Nephron progenitor cell (in vitro differentiated cells): ENCODE results near the gene PPRC1.

Experiments used
- DNase-seq: peaks from one replicate; pipeline ENCODE4 v3.0.0; 2021
- H3K27ac Mint-ChIP-seq: 2 replicates; pipeline ENCODE4 v1.8.0; 2021; ENCODE audit warnings: mild to moderate bottlenecking, moderate library complexity, mixed read lengths
- H3K27me3 Mint-ChIP-seq: 2 replicates; pipeline ENCODE4 v1.8.0; 2021; ENCODE audit warnings: mild to moderate bottlenecking, low read depth, mixed read lengths; ENCODE audit not compliant: poor library complexity
- H3K36me3 Mint-ChIP-seq: 2 replicates; pipeline ENCODE4 v1.8.0; 2021; ENCODE audit warnings: low read depth, mixed read lengths
- H3K4me1 Mint-ChIP-seq: 2 replicates; pipeline ENCODE4 v1.8.0; 2021; ENCODE audit warnings: mixed read lengths
- H3K4me3 Mint-ChIP-seq: 2 replicates; pipeline ENCODE4 v1.8.0; 2021; ENCODE audit warnings: mild to moderate bottlenecking, moderate library complexity, mixed read lengths
- H3K9me3 Mint-ChIP-seq: 2 replicates; pipeline ENCODE4 v1.8.0; 2021; ENCODE audit warnings: mild to moderate bottlenecking, moderate library complexity, mixed read lengths
- CTCF ChIP-seq: fragments of 200-600 bp; sonication (generic); IDR thresholded peaks from 2 replicates; pipeline ENCODE4 v1.5.0; 2021; ENCODE audit warnings: antibody characterized with exemption

The PPRC1 gene

GRCh38 chr10:102120991-102121738, 11.7 kb upstream of the PPRC1 start:
- H3K36me3 Mint-ChIP-seq = no peaks in the 10 kb centered on the region

GRCh38 chr10:102121739-102122372, 11.0 kb upstream of the PPRC1 start:
- Mint-ChIP-seq H3K9me3 (no peaks in the 10 kb centered on the region), H3K4me3 (peak overlapping the region; percentile 91)
- peak; percentile 37 for DNase-seq

More at GRCh38 chr10:102120991-102121738, 11.7 kb upstream of the PPRC1 start:
- Mint-ChIP-seq H3K27me3 (no peaks in the 10 kb centered on the region), H3K4me3 (peak overlapping the region; percentile 91), H3K9me3 (no peaks in the 10 kb centered on the region), H3K27ac (peak overlapping the region; percentile 99), H3K4me1 (peaks cover 59% of the 10 kb centered on the region)
- no peak for TF ChIP-seq CTCF
- peak; percentile 73 for DNase-seq

GRCh38 chr10:102122450-102122849, 10.4 kb upstream of the PPRC1 start:
- Mint-ChIP-seq H3K4me3 (peak overlapping the region; percentile 91), H3K4me1 (peaks cover 47% of the 10 kb centered on the region), H3K9me3 (no peaks in the 10 kb centered on the region), H3K27ac (peak overlapping the region; percentile 99), H3K36me3 (no peaks in the 10 kb centered on the region), H3K27me3 (peaks cover 4% of the 10 kb centered on the region)
- no peak for TF ChIP-seq CTCF
- no peak for DNase-seq

More at GRCh38 chr10:102121739-102122372, 11.0 kb upstream of the PPRC1 start:
- Mint-ChIP-seq H3K27ac (peak overlapping the region; percentile 99), H3K27me3 (peaks cover 4% of the 10 kb centered on the region), H3K36me3 (no peaks in the 10 kb centered on the region), H3K4me1 (peaks cover 53% of the 10 kb centered on the region)
- TF ChIP-seq CTCF = no peak

GRCh38 chr10:102123223-102123622, 9.6 kb upstream of the PPRC1 start:
- Mint-ChIP-seq H3K27ac (peak overlapping the region; percentile 99), H3K36me3 (no peaks in the 10 kb centered on the region), H3K4me3 (no peak overlapping the region), H3K9me3 (no peaks in the 10 kb centered on the region), H3K4me1 (peaks cover 39% of the 10 kb centered on the region), H3K27me3 (peaks cover 4% of the 10 kb centered on the region)
- DNase-seq = no peak
- no peak for TF ChIP-seq CTCF

GRCh38 chr10:102131286-102132170, 1.3 kb upstream of the PPRC1 start:
- peaks cover 3% of the 10 kb centered on the region for H3K27me3 Mint-ChIP-seq
- TF ChIP-seq CTCF = no peak
- DNase-seq = no peak
- H3K27ac Mint-ChIP-seq = no peak overlapping the region
- no peaks in the 10 kb centered on the region for H3K9me3 Mint-ChIP-seq
- no peak overlapping the region for H3K4me3 Mint-ChIP-seq
- H3K4me1 Mint-ChIP-seq = peaks cover 30% of the 10 kb centered on the region
- H3K36me3 Mint-ChIP-seq = no peaks in the 10 kb centered on the region
